Astrocyte (in vitro differentiated cells and primary cell): ENCODE data around the gene APBB2.

Experiments
- CTCF ChIP-seq: IDR thresholded peaks from 2 replicates; pipeline ENCODE4 v1.5.1; 2011; ENCODE audit warnings: low read depth, mild to moderate bottlenecking, inconsistent platforms, low read length, moderate library complexity; ENCODE audit not compliant: insufficient read depth
- EZH2 ChIP-seq: IDR thresholded peaks from 2 replicates; pipeline ENCODE4 v1.6.1; 2012; ENCODE audit warnings: mild to moderate bottlenecking, low read length, inconsistent platforms; ENCODE audit not compliant: insufficient read depth

- no peak for TF ChIP-seq CTCF
- TF ChIP-seq EZH2: no peak
Observed at GRCh38 chr4:41135801-41136200, 78.5 kb downstream of the APBB2 start.
